HCT116 (cell line): ENCODE measurements around the gene TMEM132D. TPM values are rescaled to one million over a fixed set of nuclear protein-coding genes. Genes with fewer than 3 reads are reported as not detected.

ENCODE experiments used
- ATAC-seq: fragments of 200-7000 bp; cut with Tn5 transposase; 2 replicates; pipeline ENCODE4 v1.9.1; 2020; ENCODE audit warnings: mild to moderate bottlenecking, moderate library complexity
- BruUV-seq: library from RNA; stranded (reverse); fragments of 400-500 nt; replicated peaks from 2 replicates; lab custom pipeline; 2021; lab: Mats Ljungman, UMichigan
- CTCF ChIA-PET: fragments of 300-600 bp; sonication (Branson Sonifier 250); formaldehyde crosslinking; loops from one replicate; lab custom pipeline; 2021; ENCODE audit warnings: antibody characterized with exemption; lab: Charles Lee
- POLR2A ChIA-PET: fragments of 300-600, 350-600 bp; sonication (Branson Sonifier 250); formaldehyde crosslinking; loops from one replicate; lab custom pipeline; 2021; ENCODE audit warnings: antibody characterized with exemption; lab: Charles Lee
- RAD21 ChIA-PET, 2 experiments: fragments of 300-600 bp; sonication (Branson Sonifier 250); formaldehyde crosslinking; loops; one replicate each; lab custom pipeline; 2023; ENCODE audit warnings: low total read pairs in 2 of 2; ENCODE audit not compliant: uncharacterized antibody in 2 of 2, unreplicated experiment in 2 of 2, low non-redundant PET in 1 of 2; lab: Charles Lee
- DNase-seq: peaks from one replicate; pipeline ENCODE4 v3.0.0-alpha.2; 2010; ENCODE audit warnings: low read depth, low spot score
- H2AFZ ChIP-seq: fragments of 200-600 bp; shearing (Covaris generic), sonication (generic); 2 replicates; pipeline ENCODE4 v1.6.1; 2017; ENCODE audit warnings: low read depth, mixed run types, mixed read lengths, antibody characterized with exemption, low read length; ENCODE audit not compliant: poor library complexity, severe bottlenecking
- H3K27ac ChIP-seq: 2 replicates; pipeline ENCODE4 v1.5.1; 2012; ENCODE audit warnings: low read depth, low read length
- H3K27me3 ChIP-seq: fragments of 200-600 bp; sonication (generic); 2 replicates; pipeline ENCODE4 v1.6.1; 2016; ENCODE audit warnings: mixed run types, low read length, mixed read lengths; ENCODE audit not compliant: insufficient read depth
- H3K36me3 ChIP-seq, 2 experiments: fragments of 200-500 bp in 1 of 2; fragments of 200-600 bp in 1 of 2; sonication (Bioruptor generic) in 1 of 2; sonication (generic) in 1 of 2; 2 replicates each; pipeline versions ENCODE4 v1.5.1 to v1.6.1; 2014 to 2016; ENCODE audit warnings: low read length in 2 of 2, inconsistent platforms in 1 of 2, mixed read lengths in 1 of 2, mixed run types in 1 of 2; ENCODE audit not compliant: insufficient read depth in 2 of 2, control insufficient read depth in 1 of 2
- H3K4me1 ChIP-seq, 2 experiments: fragments of 200-600 bp in 1 of 2; sonication (generic) in 1 of 2; 2 replicates each; pipeline versions ENCODE4 v1.5.1 to v1.6.1; 2012 to 2017; ENCODE audit warnings: low read length in 2 of 2, inconsistent platforms in 1 of 2, mild to moderate bottlenecking in 1 of 2, mixed read lengths in 1 of 2, mixed run types in 1 of 2, moderate library complexity in 1 of 2; ENCODE audit not compliant: insufficient read depth in 2 of 2, control insufficient read depth in 1 of 2
- H3K4me2 ChIP-seq: fragments of 200-600 bp; sonication (generic); 2 replicates; pipeline ENCODE4 v1.6.1; 2017; ENCODE audit warnings: mixed run types, low read length, mixed read lengths
- H3K4me3 ChIP-seq, 2 experiments: fragments of 200-600 bp in 1 of 2; sonication (generic) in 1 of 2; replicated peaks in 1 of 2; 2 replicates each; pipeline ENCODE4 v1.5.1; 2011 to 2016; ENCODE audit warnings: low read length in 2 of 2, control low read depth in 1 of 2, low read depth in 1 of 2, mild to moderate bottlenecking in 1 of 2, mixed read lengths in 1 of 2, mixed run types in 1 of 2
- H3K79me2 ChIP-seq: fragments of 200-600 bp; sonication (generic); 2 replicates; pipeline ENCODE4 v1.6.1; 2017; ENCODE audit warnings: mild to moderate bottlenecking, mixed run types, low read length, moderate library complexity, mixed read lengths; ENCODE audit not compliant: insufficient read depth
- H3K9ac ChIP-seq: fragments of 200-600 bp; sonication (generic); 2 replicates; pipeline ENCODE4 v1.6.1; 2016; ENCODE audit warnings: low read length, mixed read lengths
- H3K9me2 ChIP-seq: fragments of 200-600 bp; sonication (generic), shearing (Covaris generic); 2 replicates; pipeline ENCODE4 v1.6.1; 2017; ENCODE audit warnings: mixed run types, mild to moderate bottlenecking, moderate library complexity; ENCODE audit not compliant: insufficient read depth
- H3K9me3 ChIP-seq, 2 experiments: fragments of 200-500 bp in 1 of 2; fragments of 200-600 bp in 1 of 2; sonication (Bioruptor generic) in 1 of 2; sonication (generic) in 1 of 2; 2 replicates each; pipeline ENCODE4 v1.6.1; 2014 to 2017; ENCODE audit warnings: low read length in 2 of 2, mixed read lengths in 2 of 2, inconsistent platforms in 1 of 2, low read depth in 1 of 2, mild to moderate bottlenecking in 1 of 2, mixed run types in 1 of 2, moderate library complexity in 1 of 2; ENCODE audit not compliant: control insufficient read depth in 1 of 2, insufficient read depth in 1 of 2
- H4K20me1 ChIP-seq: fragments of 200-600 bp; sonication (generic), shearing (Covaris generic); 2 replicates; pipeline ENCODE4 v1.6.1; 2017; ENCODE audit warnings: mixed run types, mild to moderate bottlenecking, moderate library complexity; ENCODE audit not compliant: insufficient read depth
- ATF3 ChIP-seq: IDR thresholded peaks from 2 replicates; pipeline ENCODE4 v1.6.1; 2012
- CBX3 ChIP-seq: IDR thresholded peaks from 2 replicates; pipeline ENCODE4 v1.6.1; 2012; ENCODE audit warnings: low read depth
- CTCF ChIP-seq, 3 experiments: fragments of 200-600 bp in 1 of 3; sonication (generic) in 1 of 3; IDR thresholded peaks in 2 of 3; conservative IDR thresholded peaks in 1 of 3; 2 replicates each; pipeline ENCODE4 v1.5.1; 2012 to 2017; ENCODE audit warnings: low read depth in 2 of 3, low read length in 2 of 3, antibody characterized with exemption in 1 of 3, borderline replicate concordance in 1 of 3, control low read depth in 1 of 3, mild to moderate bottlenecking in 1 of 3, mixed read lengths in 1 of 3, mixed run types in 1 of 3, moderate library complexity in 1 of 3; ENCODE audit not compliant: insufficient read depth in 1 of 3
- EGR1 ChIP-seq: IDR thresholded peaks from 2 replicates; pipeline ENCODE4 v1.6.1; 2012; ENCODE audit warnings: low read depth
- ELF1 ChIP-seq: IDR thresholded peaks from 2 replicates; pipeline ENCODE4 v1.6.1; 2012; ENCODE audit warnings: low read depth, borderline replicate concordance
- EZH2phosphoT487 ChIP-seq: fragments of 200-600 bp; IDR thresholded peaks from 2 replicates; pipeline ENCODE4 v1.6.1; 2018; ENCODE audit warnings: antibody characterized with exemption, borderline replicate concordance
- MAX ChIP-seq: IDR thresholded peaks from 2 replicates; pipeline ENCODE4 v1.6.1; 2012
- POLR2AphosphoS5 ChIP-seq: IDR thresholded peaks from 2 replicates; pipeline ENCODE4 v1.6.1; 2011; ENCODE audit warnings: mild to moderate bottlenecking, low read depth, low read length, moderate library complexity
- RAD21 ChIP-seq: IDR thresholded peaks from 2 replicates; pipeline ENCODE4 v1.6.1; 2012; ENCODE audit warnings: low read depth, mild to moderate bottlenecking
- REST ChIP-seq: IDR thresholded peaks from 2 replicates; pipeline ENCODE4 v1.6.1; 2012; ENCODE audit warnings: low read depth
- TCF7L2 ChIP-seq: IDR thresholded peaks from 2 replicates; pipeline ENCODE4 v1.7.0; 2011; ENCODE audit warnings: borderline replicate concordance, inconsistent platforms; ENCODE audit not compliant: insufficient read depth, insufficient read length; ENCODE audit errors: extremely low read depth
- YY1 ChIP-seq: IDR thresholded peaks from 2 replicates; pipeline ENCODE4 v1.6.1; 2011; ENCODE audit warnings: low read length, low read depth, moderate library complexity, mild to moderate bottlenecking; ENCODE audit not compliant: insufficient replicate concordance; ENCODE audit errors: extremely low read depth
- ZBTB33 ChIP-seq: IDR thresholded peaks from 2 replicates; pipeline ENCODE4 v1.6.1; 2011; ENCODE audit warnings: mild to moderate bottlenecking, low read length, moderate library complexity; ENCODE audit not compliant: insufficient replicate concordance; ENCODE audit errors: extremely low read depth
- ZNF274 ChIP-seq: fragments of 200-500 bp; sonication (Bioruptor generic); IDR thresholded peaks from 2 replicates; pipeline ENCODE4 v1.6.1; 2014; ENCODE audit warnings: mild to moderate bottlenecking, low read depth, low read length, inconsistent platforms
- intact Hi-C: fragments of 100-400 bp; cut with micrococcal nuclease; formaldehyde crosslinking; loops from 2 replicates; pipeline ENCODE4 v1.10.0; 2022
- total RNA-seq: library from RNA; stranded (reverse); gene quantifications from one replicate; pipeline ENCODE4 v1.2.1, GENCODE V29; 2021; ENCODE audit not compliant: unreplicated experiment

TMEM132D gene
- total RNA-seq, 1 experiment from 2014 or later, result not detected

GRCh38 chr12:129847063-129847462, 56.8 kb downstream of the TMEM132D start:
- ATAC-seq (no peak), DNase-seq (no peak)
- Histone ChIP-seq H3K4me1 (no peaks in the 10 kb centered on the region), H3K4me2 (no peak overlapping the region), H3K4me3 (no peak overlapping the region), H3K9ac (no peak overlapping the region), H4K20me1 (no peaks in the 10 kb centered on the region), H3K36me3 (no peaks in the 10 kb centered on the region), H3K79me2 (no peaks in the 10 kb centered on the region), H3K27me3 (no peaks in the 10 kb centered on the region), H3K27ac (no peak overlapping the region), H3K9me3 (peaks cover 14 to 21% of the 10 kb centered on the region in 2 experiments; a peak in 2 of 4 replicates), H3K9me2 (no peaks in the 10 kb centered on the region), H2AFZ (no peak overlapping the region)
- no TSS peak for BruUV-seq
- intact Hi-C loops, result no loop called here
- POLR2A ChIA-PET, result no interaction called here
- CTCF ChIA-PET, result no interaction called here
- RAD21 ChIA-PET, result no interaction called here
- TF ChIP-seq REST (no peak), RAD21 (no peak), YY1 (no peak), CBX3 (no peak), MAX (no peak), ATF3 (no peak), ZBTB33 (no peak), EGR1 (no peak), EZH2phosphoT487 (no peak), ELF1 (no peak), TCF7L2 (no peak), CTCF (IDR thresholded peaks at IDR 0.05 in 2 of 3, conservative IDR thresholded peaks at IDR 0.05 in 1 of 3; ENCODE audit: borderline replicate concordance in 1 of 3, insufficient read depth in 1 of 3, low read depth in 2 of 3, low read length in 2 of 3) (no peak), POLR2AphosphoS5 (no peak), ZNF274 (no peak)
